HG03432 (cell line): Measurements from ENCODE around the gene SPINT3.
"Not testable (repeated sequence)": the region's sequence is repeated elsewhere in the genome, so short reads cannot be mapped to it uniquely, and the experiment has no call there.

Source experiments
- ATAC-seq: cut with Tn5 transposase; IDR thresholded peaks from one replicate; pipeline ENCODE4 v1.9.1; 2021; ENCODE audit warnings: mild to moderate bottlenecking, moderate library complexity; ENCODE audit not compliant: unreplicated experiment

The SPINT3 gene

DNA sequence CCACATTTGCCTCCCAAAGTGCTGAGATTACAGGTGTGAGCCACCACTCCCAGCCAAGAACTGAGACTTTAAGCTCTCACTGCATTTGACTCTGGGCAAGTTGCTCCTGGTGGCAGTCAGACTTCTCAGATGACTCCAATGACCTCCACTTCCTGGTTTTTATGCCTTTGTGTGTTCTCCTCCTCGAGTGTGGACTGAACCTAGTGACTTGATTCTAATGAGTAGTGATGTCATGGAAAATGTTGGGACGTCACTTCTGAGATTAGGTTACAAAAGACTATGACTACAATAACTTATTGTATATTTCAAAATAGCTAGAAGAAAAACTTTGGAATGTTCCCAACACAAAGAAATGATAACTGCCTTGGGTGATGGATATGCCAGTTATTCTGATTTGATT is 12.0 kb downstream of the SPINT3 start:
- no peak for ATAC-seq

DNA sequence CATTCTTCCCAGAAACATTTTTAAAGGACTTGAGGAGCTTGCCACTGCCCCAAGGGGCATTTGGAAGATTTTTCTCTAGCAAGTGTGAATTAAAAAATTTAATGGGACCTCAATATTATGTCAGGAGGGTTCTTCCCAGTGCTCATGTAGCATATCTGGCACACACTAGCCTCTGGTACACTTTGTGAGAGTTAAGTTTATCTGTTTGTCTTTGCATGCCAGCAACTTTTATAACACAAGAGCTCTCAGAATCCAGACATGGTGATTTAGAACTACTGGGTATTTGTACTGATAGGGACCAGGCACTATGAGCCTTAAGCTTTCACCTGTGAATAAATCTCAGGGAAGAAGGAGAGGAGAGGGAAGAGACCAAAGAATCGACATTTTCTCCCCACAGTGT is 12.9 kb downstream of the SPINT3 start:
- ATAC-seq = no peak

- ATAC-seq = no peak
Observed at GRCh38 chr20:45501600-45501999, 13.8 kb downstream of the SPINT3 start.

GRCh38 chr20:45500022-45500421 is 15.4 kb downstream of the SPINT3 start:
- ATAC-seq = no peak

- no peak for ATAC-seq
Observed at GRCh38 chr20:45497971-45498494, 17.4 kb downstream of the SPINT3 start.

- ATAC-seq = no peak
Observed at GRCh38 chr20:45496166-45496565, 19.3 kb downstream of the SPINT3 start.

DNA sequence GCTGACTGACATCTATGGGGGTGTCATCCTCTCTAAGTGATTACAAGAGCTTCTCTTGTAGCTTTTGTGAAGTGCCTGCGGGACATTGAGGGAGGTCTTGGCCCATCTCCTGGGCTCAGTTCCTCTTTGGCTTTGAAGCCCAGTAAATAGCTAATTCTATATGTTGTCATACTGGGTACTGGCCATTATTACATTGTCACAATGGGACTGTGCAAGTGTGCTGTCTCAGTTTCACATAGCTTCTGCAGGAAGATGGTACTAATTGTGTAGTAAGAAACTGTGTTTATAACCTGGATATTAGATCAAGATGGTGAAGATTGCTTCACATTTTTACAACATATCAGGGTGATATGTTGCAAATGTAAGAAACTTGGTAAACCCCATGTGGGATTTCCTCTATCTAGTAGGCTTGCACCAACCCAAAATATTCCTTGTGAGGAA is 19.9 kb downstream of the SPINT3 start:
- no peak for ATAC-seq

- no peak for ATAC-seq
Observed at GRCh38 chr20:45489083-45489531, 26.3 kb downstream of the SPINT3 start.

DNA sequence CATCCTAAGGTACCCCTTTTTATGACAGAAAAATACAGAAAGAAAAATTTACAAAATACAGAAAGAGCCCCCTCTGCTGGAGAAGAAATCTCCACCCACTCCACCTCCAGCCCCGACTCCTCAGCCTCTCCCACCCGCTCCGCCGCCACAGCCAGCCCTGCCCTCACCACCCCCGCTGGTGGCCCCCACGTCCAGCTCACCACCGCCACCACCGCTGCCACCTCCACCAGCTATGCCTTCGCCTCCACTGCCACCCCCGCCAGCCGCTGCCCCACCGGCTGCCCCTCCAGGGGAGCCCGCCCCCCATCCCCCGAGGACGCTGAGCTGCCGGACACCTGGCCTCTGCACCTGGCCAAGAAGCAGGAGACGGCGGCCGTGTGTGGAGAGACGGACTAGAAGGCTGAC is 28.2 kb downstream of the SPINT3 start:
- ATAC-seq = no peak

DNA sequence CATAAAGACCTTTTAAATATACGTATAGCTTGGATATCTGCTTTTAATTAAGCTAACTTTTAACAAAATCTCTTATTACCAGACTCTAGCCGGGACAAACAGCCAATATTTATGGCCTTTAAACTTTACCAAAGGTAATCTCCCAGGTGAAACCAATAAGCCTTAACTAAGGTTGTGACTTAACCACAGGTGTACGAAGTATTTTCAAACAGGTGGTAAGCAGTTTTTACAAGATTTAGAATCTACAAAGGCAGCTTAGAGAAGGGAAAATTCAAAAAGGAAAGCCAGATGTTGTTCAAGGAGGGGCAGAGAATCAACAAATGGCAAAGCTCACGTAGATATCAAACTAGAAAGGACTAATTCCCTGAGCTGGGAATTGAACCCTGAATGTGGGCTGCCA is 30.0 kb downstream of the SPINT3 start:
- ATAC-seq = no peak

GRCh38 chr20:45484676-45485075 is 30.7 kb downstream of the SPINT3 start:
- no peak for ATAC-seq

GRCh38 chr20:45479822-45480221 is 35.6 kb downstream of the SPINT3 start:
- ATAC-seq = no peak

DNA sequence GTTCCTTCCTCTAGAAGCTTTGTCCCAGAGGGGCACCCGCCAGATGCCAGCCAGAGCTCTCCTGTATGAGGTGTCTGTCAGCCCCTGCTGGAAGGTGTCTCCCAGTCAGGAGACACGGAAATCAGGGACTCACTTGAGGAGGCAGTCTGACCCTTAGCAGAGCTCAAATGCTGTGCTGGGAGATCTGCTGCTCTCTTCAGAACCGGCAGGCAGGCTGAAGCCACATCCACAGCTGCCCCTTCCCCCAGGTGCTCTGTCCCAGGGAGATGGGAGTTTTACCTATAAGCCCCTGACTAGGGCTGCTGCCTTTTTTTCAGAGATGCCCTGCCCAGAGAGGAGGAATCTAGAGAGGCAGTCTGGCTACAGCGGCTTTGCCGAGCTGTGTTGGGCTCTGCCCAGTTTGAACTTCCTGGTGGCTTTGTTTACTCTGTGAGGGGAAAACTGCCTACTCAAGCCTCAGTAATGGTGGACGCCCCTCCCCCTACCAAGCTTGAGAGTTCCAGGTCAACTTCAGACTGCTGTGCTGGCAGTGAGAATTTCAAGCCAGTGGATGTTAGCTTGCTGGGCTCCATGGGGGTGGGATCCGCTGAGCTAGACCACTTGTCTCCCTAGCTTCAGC is 37.8 kb downstream of the SPINT3 start:
- not testable (repeated sequence) for ATAC-seq

- not testable (repeated sequence) for ATAC-seq
Observed at GRCh38 chr20:45472286-45472685, 43.1 kb downstream of the SPINT3 start.

- peak; percentile 13 for ATAC-seq
Observed at GRCh38 chr20:45470937-45471336, 44.5 kb downstream of the SPINT3 start.

- ATAC-seq = peak; percentile 81
Observed at GRCh38 chr20:45470262-45470931, 45.0 kb downstream of the SPINT3 start.

- ATAC-seq = no peak
Observed at GRCh38 chr20:45469336-45470261, 45.8 kb downstream of the SPINT3 start, which contains the start of gene WFDC2. Gene WFDC2, plus strand, starts transcription at chr20:45469753. Its CDS starts 29 bp downstream, at chr20:45469782.

DNA sequence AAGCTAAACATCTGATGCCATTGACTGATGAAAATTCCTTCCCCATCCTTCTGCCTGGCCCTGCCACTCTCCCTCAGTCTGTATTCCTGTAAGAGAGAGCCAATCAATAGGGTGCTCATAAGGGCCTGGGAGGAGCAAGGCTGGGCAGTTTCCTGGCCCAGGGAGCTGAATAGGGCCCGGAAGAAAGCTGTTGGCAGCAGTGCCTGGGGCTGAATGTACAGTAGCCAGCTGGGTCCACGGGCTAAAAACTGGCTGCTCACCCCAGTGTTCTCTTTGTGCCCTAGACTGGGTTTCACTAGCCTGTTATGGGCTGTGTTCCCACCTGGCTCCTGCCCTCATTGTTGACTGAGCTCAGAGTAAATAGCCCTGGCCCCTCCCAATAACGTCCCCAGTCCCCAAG is 47.6 kb downstream of the SPINT3 start:
- ATAC-seq = no peak

DNA sequence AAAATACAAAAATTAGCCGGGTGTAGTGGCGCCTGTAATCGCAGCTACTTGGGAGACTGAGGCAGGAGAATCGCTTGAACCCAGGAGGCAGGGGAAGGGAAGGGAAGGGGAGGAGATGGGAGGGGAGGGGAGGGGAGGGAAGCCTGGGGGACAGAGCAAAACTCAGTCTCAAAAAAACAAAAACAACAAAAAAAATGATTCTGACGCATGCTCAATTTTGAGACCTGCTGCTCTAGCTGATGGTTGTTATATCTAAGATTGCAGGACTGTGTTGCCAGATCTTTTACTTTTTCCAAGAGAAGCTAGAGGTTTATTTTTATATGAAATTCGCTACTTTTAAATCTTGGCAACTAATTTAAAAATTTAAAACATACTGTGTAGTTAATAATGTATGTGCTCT is 48.2 kb downstream of the SPINT3 start:
- ATAC-seq = no peak

- ATAC-seq = no peak
Observed at GRCh38 chr20:45465491-45466266, 49.7 kb downstream of the SPINT3 start.
